GM19351 (cell line): ENCODE measurements around the gene MMD.
"Not testable (repeated sequence)": the region's sequence is repeated elsewhere in the genome, so short reads cannot be mapped to it uniquely, and the experiment has no call there.

Source experiments
- ATAC-seq: cut with Tn5 transposase; IDR thresholded peaks from one replicate; pipeline ENCODE4 v1.9.1; 2021; ENCODE audit warnings: mild to moderate bottlenecking, moderate library complexity; ENCODE audit not compliant: unreplicated experiment

MMD gene

GRCh38 chr17:55424893-55425540 is 3.4 kb upstream of the MMD start:
- no peak for ATAC-seq

GRCh38 chr17:55423535-55423934 is 1.9 kb upstream of the MMD start:
- ATAC-seq, result no peak

- not testable (repeated sequence) for ATAC-seq
Observed at GRCh38 chr17:55422828-55423164, 1.2 kb upstream of the MMD start.

- ATAC-seq, result no peak
Observed at GRCh38 chr17:55420776-55421178, 858 bp downstream of the MMD start.

- ATAC-seq, result peak; percentile 41
Observed at GRCh38 chr17:55420067-55420775, 1.4 kb downstream of the MMD start.

GRCh38 chr17:55418369-55419268 is 3.0 kb downstream of the MMD start:
- ATAC-seq, result no peak

- no peak for ATAC-seq
Observed at GRCh38 chr17:55417411-55418268, 4.0 kb downstream of the MMD start.

- no peak for ATAC-seq
Observed at GRCh38 chr17:55416470-55417052, 5.1 kb downstream of the MMD start.

GRCh38 chr17:55416000-55416399 is 5.6 kb downstream of the MMD start:
- no peak for ATAC-seq

GRCh38 chr17:55414983-55415382 is 6.7 kb downstream of the MMD start:
- ATAC-seq, result no peak

- no peak for ATAC-seq
Observed at GRCh38 chr17:55413825-55414489, 7.7 kb downstream of the MMD start.

GRCh38 chr17:55411463-55411855 is 10.2 kb downstream of the MMD start:
- ATAC-seq, result no peak

GRCh38 chr17:55410722-55411462 is 10.7 kb downstream of the MMD start:
- ATAC-seq, result no peak

- ATAC-seq, result no peak
Observed at GRCh38 chr17:55409030-55409800, 12.4 kb downstream of the MMD start.

- no peak for ATAC-seq
Observed at GRCh38 chr17:55407641-55408566, 13.7 kb downstream of the MMD start.

- ATAC-seq, result no peak
Observed at GRCh38 chr17:55405600-55405999, 16.0 kb downstream of the MMD start.

GRCh38 chr17:55404197-55404596 is 17.4 kb downstream of the MMD start:
- not testable (repeated sequence) for ATAC-seq
